Measurements from ENCODE around the gene ATP5F1A.
"Not testable (repeated sequence)": the region's sequence is repeated elsewhere in the genome, so short reads cannot be mapped to it uniquely, and the experiment has no call there.

Gene ATP5F1A

GRCh38 chr18:46097801-46098615 is at the start of gene ATP5F1A:
TSS of gene ATP5F1A (minus strand) at chr18:46098296. CDS start at chr18:46098231, 65 bp downstream.
- peak; percentile 88 for DNase-seq

DNA sequence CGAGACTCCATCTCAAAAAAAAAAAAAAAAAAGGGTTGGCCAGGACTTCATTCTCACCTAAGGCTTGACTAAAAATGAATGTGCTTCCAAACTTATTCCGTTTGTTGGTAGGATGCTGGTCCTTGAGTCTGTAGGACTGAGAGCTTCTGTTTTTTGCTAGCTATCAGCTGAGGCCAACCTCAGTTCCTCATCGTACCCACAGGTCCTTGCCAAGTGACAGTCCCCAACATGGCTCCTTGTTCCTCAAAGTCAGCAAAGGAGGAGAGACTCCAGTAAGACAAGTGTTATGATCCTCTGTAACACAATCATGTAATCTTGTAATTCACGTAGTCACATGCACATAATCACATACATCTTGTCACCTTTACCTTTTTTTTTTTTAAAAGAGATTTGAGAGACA is 43.1 kb upstream of the ATP5F1A start:
- no peak for DNase-seq

DNA sequence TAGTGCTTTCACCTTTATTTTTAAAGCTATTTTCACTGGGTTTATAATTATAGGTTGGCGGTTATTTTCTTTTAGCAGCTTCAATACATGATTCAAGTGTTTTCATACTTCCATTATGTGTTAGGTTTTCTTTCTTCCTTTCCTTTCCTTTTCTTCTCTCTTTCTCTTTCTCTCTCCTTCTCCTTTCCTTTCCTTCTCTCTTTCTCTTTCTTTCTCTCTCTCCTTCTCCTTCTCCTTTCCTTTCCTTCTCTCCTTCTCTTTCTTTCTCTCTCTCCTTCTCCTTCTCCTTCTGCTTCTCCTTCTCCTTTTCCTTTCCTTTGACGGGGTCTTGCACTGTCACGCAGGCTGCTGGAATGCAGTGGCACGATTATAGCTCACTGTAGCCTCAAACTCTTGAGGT is 42.1 kb upstream of the ATP5F1A start:
- no peak for DNase-seq

GRCh38 chr18:46134920-46135675 is 37.0 kb upstream of the ATP5F1A start:
- DNase-seq: no peak

- DNase-seq: no peak
Observed at GRCh38 chr18:46133534-46133933, 35.4 kb upstream of the ATP5F1A start.

DNA sequence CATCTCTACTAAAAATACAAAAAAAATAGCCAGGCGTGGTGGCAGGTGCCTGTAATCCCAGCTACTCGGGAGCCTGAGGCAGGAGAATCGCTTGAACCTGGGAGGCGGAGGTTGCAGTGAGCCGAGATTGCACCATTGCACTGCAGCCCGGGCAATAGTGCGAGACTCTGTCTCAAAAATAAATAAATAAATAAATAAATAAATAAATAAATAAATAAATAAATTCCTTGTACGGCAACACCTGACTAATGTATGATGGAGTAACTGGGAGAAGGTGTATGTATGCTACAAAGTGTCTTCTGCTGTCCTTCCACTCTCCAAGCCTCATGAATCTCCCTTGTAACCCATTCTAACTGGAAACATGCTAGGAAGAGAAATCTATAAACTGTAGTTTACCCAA is 32.5 kb upstream of the ATP5F1A start:
- DNase-seq: not testable (repeated sequence)

- no peak for DNase-seq
Observed at GRCh38 chr18:46130061-46130460, 32.0 kb upstream of the ATP5F1A start.

DNA sequence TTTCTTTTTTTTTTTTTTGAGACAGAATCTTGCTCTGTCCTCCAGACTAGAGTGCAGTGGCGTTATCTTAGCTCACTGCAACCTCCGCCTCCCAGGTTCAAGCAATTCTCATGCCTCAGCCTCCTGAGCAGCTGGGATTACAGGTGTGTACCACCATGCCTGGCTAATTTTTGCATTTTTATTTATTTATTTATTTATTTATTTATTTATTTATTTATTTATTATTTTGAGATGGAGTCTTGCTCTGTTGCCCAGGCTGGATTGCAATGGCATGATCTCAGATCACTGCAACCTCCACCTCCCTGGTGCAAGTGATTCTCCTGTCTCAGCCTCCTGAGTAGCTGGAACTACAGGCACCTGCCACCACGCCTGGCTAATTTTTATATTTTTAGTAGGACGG is 28.5 kb upstream of the ATP5F1A start:
- not testable (repeated sequence) for DNase-seq

GRCh38 chr18:46113751-46114150 is 15.7 kb upstream of the ATP5F1A start:
- DNase-seq: no peak

GRCh38 chr18:46110406-46110805 is 12.3 kb upstream of the ATP5F1A start:
- no peak for DNase-seq

- no peak for DNase-seq
Observed at GRCh38 chr18:46109386-46109785, 11.3 kb upstream of the ATP5F1A start.

GRCh38 chr18:46104128-46104911 is 6.2 kb upstream of the ATP5F1A start, which contains the start of gene HAUS1:
TSS of gene HAUS1 (plus strand) at chr18:46104385. CDS start at chr18:46104412, 27 bp downstream.
- peak; percentile 78 for DNase-seq

DNA sequence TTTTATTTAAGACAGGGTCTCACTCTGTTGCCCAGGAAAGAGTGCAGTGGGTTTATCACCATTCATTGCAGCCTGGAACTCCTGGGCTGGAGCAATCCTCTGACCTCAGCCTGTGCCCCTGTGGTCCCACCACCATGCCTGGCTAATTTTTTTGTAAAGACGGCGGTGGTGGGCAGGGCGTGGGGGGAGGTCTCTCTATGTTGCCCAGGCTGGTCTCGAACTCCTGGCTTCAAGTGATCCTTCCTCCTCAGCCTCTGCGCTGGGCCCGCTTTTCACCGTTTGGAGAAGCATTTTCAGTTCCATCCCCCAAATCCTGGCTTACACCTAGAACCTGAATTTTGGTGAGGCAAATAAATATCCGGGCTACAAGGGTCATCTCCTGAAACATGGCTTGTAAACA is 1.4 kb upstream of the ATP5F1A start:
- DNase-seq: no peak

DNA sequence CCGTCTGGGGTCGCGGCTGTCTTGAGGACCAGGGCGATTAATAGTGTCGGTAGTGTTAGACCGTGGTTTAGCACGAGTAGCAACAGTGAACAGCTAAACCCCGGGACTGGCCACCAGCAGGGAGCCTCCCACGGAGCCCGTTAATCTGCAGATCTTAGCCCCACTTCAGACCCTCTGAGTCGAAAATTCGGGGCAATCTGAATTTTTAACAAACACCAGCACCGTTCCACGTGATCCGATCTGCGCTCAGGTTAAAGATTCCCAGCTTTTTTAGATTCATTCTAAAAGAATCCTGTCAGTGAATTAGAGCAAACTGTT is 479 bp upstream of the ATP5F1A start:
- DNase-seq: no peak

DNA sequence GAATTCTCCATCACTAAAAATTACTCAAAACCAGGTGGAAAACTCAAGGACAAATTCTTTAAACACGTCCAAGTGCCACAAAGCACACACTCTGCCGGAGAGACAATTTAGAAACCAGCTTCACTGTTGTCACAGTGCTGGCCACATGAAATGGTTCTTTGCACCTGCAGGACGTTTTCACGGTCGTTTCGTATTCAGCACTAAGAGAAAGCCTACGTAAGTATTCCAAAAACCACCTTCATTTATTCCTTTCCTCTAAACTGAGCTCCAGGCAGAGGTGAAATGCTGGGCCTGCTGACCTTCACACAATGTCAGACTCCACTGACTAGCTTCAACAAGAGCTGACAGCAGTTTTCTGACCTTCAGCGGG is 680 bp downstream of the ATP5F1A start:
- DNase-seq: no peak

DNA sequence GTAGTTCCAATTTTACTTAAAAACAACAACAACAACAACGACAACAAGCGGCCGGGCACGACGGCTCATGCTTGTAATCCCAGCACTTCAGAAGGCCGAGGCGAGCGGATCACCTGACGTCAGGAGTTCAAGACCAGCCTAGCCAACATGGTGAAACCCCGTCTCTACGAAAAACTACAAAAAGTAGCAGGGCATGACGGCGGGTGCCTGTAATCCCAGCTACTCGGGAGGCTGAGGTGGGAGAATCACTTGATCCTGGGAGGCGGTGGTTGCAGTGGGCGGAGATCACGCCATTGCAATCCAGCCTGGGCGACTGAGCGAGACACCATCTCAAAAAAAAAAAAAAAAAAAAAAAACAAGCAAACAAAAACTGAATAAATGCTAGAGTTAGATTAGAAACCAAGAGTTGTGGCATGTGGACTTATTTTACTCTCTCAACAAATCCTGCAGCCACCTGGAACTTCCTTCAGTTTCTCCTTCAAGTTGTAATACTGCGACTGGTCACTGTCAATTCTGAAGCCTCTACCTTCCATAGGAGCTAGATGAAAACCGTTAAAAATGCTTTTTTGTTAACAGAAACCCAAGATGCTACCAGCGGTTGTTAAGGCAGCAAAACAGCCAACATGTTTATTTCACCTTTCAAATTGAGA is 1.3 kb downstream of the ATP5F1A start:
- peak; percentile 3 for DNase-seq

DNA sequence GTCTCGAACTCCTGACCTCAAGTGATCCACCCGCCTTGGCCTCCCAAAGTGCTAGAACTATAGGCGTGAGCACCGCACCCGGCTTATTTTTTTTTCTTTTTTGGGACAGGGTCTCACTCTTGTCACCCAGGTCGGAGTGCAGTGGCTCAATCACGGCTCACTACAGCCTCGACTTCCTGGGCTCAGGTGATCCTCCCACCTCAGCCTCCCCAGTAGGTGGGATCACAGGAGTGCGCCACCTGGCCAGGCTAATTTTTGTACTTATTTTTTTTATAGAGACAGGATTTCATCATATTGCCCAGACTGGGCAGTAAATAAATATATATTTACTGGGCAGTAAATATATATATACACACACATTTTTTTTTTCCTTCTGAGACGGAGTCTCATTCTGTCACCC is 2.6 kb downstream of the ATP5F1A start:
- no peak for DNase-seq

- DNase-seq: not testable (repeated sequence)
Observed at GRCh38 chr18:46088501-46088900, 9.6 kb downstream of the ATP5F1A start.

- no peak for DNase-seq
Observed at GRCh38 chr18:46084431-46084830, 13.7 kb downstream of the ATP5F1A start.

DNA sequence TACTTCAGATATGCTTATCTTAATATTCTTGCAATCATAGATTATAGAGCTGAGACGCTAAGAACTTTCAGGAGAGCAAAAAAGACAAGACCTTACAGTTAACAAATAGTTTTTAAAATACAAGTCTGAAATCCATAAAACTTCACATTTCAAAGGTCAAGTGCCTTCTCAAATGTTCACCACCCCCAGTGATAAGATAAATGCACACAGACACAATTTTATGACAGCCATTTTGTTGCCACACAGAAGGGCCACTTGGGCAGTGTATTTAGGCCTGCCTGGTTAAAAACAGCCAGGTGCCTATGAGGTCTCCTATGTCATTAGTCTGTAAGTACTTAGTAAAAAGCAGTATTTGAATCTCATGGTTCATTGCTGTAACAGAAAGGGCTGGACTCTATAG is 17.9 kb downstream of the ATP5F1A start:
- DNase-seq: no peak

DNA sequence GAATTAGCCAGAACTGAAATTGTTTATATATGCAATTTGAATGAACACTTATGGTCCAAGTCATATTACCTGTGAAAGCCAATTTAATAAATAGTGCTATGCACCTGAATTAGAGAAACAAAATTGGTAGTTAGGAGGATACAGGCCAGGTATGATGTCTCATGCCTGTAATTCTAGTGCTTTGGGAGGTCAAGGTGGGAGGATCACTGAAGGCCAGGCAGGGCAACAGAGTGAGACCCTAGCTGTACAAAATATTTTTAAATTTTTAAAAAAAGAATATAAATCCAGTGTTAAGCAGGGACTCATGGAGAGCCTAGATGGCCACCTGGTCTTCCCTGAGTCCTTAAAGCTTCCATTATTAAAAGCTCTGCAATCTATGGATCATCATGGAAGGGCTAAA is 18.8 kb downstream of the ATP5F1A start:
- DNase-seq: no peak

DNA sequence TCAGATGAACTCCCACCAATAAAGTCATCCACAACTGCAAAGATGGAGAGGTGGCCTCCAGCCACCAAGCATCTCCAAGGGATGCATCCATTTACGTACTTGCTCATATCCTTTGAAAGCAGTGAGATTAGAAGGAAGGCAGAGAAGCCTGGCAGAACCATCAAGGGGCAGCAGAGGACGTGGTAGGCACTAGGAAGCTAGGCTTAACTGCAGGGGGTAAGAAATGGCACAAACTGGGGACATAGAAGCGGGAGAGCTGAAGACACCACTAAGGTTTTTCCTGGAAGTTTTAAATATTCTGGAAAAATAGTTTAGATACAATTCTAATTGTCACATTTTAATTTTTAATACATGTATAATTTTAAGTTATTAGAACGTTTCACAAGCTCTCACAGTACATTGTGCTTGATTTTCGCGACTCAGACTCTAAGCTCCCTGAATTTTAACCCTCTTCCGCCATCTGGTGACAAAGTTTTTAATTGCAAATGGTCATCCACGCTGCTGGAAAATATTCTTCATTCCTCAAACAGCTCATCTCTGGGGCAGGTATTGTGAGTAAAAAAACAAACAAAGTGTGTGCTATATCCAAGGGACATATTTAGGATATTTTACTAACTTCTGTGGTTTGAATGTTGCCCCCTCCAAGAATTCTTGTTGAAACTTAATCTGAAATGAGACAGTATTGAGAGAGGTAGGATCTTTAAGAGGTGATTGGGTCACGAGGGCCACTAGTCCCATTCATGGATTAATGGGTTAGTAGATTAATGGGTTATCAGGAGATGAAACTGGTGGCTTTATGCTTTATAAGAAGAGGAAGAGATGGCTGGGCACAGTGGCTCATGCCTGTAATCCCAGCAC is 24.4 kb downstream of the ATP5F1A start:
- DNase-seq: peak; percentile 10

All from stimulated activated naive CD4-positive, alpha-beta T cell treated with Interleukin-2 at 50 U/mL for 16 hours (primary cell).